NCI-H226 (cell line): ENCODE results near the gene CEP152.
"Not testable (repeated sequence)": the region's sequence is repeated elsewhere in the genome, so short reads cannot be mapped to it uniquely, and the experiment has no call there.

Source experiments
- DNase-seq: peaks from one replicate; pipeline ENCODE4 v3.0.0-alpha.2; 2015

Gene CEP152

DNA sequence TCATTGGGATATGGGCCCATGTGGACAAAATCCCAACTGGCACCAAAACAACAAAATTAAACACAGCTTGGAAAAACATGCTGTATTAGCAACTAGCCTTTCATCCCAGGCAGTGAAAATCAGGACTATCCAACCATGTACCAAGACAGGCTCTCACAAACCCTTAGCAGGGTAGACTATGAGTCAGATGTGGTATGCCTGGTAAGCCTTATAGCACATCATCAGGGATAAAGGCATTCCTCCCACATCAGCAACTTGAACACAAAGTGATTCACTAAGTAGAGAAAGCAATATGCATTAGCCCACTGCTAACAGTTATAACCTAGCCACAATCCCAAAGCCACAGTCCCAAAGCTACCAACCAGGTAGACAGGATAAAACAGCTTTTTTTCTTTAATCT is 8.0 kb downstream of the CEP152 start:
- DNase-seq = peak; percentile 90

DNA sequence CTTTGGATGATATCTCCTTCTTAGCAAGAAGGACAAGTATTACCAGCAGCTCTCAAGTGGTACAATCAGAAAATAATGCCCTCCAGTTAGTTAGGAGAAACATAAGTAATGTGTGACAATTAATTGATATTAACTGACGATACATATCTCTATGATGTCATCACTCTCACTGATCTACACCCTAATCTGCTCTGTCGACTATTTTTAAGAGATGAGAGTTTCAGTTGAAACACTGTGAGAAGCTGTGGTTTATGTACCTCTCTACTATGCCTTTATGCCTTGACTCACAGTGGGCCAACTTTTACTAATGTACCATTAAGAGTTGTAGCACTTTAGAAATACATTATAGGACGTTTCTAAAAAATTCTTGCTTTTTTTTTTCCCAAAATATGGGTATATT is 8.6 kb downstream of the CEP152 start:
- DNase-seq = no peak

DNA sequence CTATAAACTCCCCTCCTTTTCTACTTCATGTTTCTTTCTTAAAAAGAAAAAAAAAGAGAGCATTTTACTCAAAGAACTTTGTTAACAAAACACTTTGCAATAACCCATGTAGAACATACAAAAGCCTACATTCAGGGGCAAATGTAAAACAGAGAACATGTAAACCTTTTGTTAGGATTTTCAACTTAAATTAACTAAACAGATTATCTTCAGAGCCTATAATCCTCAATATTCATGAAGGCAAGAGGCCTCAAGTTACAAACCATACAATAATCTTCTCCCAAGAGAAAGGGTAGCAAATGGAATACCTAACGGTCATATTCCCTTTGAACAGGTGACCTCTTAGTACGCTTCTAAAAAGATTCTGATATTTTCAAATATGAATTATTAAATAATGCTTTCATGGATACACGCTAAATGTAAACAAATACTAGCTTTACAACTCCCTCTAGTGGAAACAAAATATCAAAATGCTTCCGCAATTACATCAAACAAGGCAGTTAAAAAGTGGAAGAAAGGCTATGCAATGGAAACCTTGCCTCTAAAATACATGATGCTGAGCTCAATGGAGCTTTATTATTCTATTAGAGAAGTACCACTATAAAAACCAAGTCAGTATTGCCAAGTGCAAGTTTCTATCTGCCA is 9.9 kb downstream of the CEP152 start:
- peak; percentile 6 for DNase-seq

DNA sequence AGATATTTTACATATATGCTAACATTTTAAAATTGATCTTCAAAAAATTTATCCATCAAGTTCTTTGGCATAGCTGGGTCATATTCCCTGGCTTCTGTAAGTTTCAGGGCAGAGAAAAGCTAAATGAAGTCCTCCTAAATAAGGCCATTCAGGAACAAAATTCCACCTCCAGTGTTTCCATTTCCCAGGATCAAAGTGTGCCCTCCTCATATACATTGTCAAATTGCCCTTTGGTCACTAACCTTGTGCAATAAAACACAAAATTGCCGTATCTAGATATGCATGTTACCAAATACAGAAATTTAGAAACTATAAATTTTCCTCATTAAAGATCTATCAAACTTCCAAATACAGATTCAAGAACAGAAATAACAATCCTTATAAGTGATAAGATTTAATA is 10.6 kb downstream of the CEP152 start:
- DNase-seq = no peak

DNA sequence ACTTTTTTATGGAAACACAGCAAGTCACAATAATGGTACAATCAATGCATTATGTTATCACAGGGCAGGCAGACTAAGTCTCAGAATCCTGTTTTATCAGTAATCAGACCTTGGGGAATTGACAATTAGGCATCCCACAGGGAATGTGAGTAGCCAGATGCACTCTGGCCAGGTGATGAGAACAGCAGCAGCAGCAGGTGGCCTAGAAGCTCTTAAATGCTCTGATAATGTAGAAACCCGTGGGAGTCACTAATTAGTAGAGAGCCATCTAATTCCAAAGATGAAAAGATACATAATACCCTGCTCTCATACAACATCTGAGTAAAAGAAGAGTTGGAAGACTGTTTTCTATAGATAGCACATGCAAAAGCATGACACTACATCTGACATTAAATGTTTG is 12.6 kb downstream of the CEP152 start:
- DNase-seq = no peak

DNA sequence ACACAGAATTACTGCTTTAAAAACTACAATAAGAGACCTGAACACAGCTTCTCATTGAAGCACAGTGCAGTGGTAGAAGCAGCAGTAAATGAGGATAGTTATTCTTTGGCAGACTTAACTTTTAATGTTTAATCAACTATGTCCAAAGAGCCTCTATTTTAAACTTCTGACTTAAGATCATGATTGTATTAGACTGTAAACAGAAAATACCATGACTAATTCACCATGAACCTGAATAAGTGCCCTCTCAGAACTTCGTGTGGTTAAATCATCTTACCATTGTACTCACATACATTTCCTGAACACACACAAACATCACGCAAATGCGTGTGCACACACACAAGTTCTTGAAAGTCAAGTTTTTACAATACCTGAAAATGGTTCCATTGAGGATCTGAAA is 13.9 kb downstream of the CEP152 start:
- DNase-seq = no peak

DNA sequence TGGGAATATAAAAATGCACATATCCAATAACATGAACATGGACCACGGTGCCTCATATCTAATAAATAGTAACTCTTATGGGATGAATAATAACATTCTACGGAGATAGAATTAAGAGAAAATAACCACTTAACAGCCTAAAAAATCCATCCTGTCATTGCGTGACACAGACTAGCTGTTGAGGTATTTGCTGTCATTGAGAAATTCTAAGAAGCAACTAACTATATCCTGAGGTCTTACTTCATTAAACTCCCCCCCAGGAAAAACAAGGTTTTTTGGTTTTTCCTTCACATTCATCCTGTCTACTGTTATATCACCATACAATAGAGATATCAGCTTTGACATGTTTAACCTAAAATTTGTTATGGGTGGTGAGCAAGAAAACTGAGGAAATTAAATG is 14.3 kb downstream of the CEP152 start:
- no peak for DNase-seq

DNA sequence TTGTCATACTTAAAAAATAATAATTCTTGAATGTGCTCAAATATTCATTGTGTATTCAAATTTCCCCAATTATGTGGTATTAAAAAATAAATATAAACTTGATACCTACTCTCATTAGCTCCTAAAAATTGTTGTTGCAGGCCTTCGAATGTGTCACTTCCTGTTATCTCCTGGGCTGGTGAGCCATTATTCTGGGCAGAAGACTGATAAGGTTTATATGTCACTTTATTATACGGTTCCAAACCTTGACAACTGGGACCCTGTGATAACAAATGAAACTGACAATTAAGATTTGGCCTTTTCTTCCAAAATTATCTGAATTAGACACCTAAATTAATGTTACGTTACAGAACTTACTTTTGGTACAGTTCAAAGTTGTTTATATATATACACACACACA is 15.0 kb downstream of the CEP152 start:
- DNase-seq = no peak

DNA sequence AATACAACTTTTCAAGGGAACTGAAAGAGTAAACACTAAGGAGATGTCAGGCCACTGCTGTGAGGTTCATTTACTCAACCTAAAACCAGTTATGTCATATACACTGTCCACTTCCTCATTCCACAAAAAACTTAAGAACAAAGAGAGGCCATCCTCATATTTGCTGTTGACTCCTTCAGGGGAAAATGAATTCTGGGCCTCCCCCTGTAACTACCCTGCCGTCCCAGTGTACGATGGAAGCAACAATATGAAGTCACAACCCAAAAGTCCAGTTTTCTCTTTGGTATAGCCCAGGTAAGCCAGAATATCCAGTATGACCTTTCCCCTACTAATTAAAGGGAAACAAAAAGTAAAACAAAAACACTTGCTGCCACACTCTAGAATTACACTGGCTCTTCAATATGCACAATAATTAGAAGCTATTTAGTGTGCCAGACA is 16.2 kb downstream of the CEP152 start:
- DNase-seq = no peak

DNA sequence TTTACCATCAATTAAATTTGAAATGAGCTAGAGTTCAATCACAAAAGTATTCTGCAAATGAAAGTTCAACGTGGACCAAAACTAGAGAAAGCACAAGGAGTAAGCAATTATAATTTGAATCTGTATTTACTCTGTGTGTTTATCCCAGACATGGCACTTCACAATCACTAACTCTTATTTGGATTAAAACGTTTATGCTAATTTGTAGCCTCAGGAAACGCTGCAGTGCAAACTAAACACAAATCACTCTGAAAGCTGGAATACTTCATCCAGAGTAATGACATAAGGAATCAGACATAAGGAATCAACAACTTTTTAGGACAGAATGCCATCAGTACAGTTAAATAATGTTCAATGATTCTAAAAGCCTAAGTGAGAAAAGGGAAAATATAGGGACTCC is 18.5 kb downstream of the CEP152 start:
- no peak for DNase-seq

DNA sequence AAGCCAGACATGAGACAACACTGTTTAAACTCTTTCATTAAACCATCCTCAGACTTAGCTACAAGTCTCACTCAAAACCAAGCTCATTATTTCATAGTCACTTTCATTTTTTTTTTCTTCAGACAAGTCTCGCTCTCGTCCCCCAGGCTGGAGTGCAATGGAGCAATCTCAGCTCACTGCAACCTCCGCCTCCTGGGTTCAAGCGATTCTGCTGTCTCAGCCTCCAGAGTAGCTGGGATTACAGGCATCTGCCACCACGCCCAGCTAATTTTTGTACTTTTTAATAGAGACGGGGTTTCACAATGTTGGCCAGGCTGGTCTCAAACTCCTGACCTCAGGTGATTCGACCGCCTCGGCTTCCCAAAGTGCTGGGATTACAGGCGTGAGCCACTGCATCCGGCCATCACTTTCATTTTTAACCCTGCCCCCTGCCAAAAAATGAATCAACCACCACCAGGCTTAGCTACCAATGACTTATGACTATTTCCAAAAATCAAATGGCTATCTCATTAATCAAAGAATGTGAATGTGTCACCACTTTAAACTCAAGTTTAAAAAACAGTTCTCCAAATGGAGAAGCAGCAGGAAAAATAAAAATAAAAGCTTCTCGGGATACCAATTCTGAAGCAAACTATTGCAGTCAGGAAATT is 20.3 kb downstream of the CEP152 start:
- DNase-seq = not testable (repeated sequence)

DNA sequence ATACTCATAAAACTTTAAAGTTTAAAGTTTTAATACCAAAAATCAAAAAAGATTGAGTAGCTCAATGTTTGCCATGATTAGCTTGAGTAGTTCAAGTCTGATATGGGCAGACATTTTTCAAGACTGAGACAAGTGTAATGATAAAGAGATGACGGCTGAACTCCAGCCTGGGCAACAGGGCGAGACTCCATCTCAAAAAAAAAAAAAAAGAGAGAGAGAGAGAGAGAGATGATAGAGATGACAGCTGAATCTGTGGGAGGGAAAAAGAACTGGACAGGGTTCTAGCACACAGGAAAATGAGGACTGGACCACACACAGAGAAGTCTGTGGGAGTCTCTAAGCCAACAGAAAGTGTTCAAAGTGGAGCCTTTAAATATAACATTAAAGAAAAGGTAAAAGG is 25.2 kb downstream of the CEP152 start:
- DNase-seq = no peak

DNA sequence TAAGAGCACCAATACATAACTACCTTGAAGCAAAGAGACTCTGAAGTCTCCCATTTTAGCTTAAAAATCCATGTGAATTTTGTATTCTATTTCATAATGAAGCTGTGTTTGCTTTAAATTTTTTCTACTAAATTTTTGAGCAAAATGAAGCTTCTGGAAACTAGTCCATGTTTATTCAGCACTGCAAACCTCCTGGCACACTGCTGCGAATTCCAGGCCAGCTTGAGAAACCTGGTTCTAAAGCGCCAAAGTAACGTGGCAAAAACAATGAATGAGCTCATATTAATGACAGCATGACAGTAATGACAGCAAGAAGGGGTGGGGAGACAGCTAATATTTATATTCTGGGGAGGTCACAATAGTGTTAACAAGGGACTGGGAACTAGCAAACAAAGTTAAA is 25.7 kb downstream of the CEP152 start:
- DNase-seq = no peak

DNA sequence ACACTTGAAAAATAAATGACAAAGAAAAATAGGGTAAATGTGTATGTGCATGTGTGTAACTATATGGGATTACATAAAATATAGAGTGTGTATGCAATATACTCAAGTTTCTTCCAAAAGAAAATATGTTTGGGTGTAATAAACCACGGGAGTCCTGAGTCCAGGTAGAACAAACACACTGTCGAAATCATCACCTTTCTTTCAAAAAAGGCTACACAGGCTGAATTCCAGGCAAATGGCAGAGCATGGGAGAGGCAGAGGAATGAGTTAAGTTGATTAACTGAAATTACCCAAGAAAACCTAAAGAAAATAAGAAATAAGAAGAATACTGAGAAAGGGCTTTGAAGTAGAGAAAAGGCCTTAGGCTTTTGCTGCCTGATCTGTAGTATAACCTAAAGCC is 26.1 kb downstream of the CEP152 start:
- no peak for DNase-seq

DNA sequence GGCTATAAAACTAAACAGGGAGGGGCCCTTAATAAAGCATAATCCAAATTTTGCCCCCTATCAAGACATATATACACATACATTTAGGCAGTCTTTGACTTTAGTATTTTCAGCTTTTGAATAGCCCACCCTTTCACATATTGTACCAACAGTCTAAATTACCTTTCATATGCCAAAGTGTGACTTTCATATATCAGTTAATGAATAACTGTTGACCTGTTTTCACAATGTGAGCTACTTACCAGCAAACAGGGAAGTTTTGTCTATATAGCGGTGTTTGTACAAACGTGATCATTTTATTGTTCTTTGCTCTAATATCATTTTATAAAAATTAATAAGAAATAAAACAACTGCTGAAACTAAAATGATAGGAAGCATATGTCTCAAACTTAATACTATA is 28.0 kb downstream of the CEP152 start:
- DNase-seq = no peak

DNA sequence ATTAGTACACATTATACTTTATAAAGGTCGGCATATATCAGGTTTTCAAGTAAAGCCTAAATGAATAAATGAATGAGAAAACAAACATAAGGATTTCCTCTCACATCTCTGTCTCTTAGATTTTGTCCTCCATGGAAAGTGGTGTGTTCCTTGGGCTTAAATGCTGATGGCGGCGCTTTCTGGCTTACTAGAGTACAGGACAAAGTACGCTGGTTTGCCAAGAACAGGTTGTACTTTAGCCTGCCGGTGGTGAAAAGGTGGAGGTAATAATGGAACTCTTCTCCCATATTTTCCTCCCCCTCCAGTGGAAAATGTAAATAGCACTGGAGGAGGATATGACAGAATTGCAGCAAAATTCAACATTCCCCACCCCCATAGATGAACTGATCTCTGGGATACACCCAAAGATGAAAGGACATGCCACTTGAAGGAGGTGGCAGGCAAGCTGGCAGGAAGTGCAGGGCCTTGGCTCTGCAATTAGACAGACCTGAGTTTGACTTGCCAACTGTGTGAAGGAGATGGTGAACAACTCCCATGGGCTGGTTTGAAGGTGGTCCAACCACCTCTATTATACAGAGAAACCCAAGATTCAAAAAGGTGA is 29.3 kb downstream of the CEP152 start:
- no peak for DNase-seq

DNA sequence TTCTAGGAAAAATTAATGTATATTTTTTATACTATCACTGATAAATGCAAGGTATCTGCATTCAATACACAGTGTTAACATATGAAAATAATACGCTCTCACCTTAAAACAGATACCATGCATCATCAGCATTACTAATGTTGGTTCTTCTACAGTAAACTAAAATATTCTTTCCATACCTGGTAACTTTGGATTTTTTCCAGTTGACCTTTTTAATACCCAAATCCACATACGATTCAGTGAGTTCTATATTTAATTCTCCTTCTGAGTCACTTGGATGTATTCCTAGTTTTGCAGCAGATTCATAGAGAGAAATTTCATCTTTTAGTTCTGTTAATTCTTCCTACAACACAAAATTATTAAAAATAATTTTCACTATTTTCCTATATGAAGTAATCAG is 29.9 kb downstream of the CEP152 start:
- DNase-seq = no peak

DNA sequence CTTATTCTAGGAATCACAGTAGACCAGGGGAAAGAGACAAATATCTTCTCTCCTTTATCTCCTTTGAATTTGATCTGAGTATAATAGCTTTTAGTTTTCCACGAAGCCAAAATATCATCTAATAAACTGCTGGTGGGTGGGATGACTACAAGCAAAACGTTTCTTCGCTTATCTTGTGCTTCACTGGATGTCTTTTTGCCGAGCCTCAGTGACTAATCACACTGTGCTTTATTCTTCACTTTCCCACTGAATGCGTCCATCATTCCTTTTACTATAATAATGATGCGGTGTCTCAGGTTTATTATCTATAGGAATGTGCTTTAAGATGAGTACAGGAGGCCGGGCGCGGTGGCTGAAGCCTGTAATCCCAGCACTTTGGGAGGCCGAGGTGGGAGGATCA is 32.5 kb downstream of the CEP152 start:
- no peak for DNase-seq

DNA sequence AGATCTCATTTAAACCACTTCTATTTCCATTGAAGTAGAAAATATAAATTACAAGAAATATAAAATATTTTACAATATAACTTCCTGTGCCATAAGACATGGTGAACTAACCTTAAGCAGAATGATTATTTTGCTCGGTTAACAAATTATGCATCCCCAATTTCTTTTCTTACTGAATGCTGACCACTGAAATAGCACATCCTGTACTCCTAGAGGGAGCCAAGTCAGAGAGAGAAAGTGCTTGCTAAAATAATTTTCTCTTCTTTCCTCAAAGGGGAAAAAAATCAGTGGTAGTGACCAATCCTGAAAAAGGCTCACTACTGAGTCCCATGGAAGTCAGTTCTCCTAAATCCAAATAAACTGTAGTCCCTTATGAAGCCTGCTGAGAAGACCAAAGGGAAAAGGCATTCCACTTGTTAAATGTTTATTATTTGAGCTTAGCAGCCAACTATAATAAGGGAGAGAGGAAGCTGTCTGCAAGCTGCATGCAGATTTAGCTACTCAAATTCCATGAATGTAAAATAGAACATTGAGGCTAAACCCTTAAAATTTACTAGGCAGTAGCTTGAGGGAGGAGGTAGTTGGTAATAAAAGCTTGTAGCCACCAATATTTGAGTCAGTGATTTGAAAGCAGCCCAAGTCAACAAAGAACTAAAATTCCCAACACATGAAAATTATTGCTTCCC is 33.1 kb downstream of the CEP152 start:
- DNase-seq = no peak

DNA sequence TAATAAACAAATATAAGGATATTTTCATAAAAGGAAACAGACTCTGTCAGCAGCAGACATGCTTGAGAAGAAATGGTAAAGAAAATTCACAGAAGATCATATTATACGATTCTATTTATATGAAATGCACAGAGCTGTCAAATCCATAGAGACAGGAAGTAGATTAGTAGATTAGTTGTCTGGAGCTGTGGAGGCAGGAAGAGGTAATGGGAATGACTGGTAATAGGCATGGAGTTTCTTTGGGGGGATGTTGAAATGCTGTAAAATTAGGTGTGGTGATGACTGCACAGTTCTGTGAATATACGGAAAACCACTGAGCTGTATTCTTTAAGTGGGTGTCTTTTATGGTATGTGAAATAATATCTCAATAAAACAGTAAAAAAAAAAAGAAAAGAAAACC is 35.3 kb downstream of the CEP152 start:
- DNase-seq = peak; percentile 49

DNA sequence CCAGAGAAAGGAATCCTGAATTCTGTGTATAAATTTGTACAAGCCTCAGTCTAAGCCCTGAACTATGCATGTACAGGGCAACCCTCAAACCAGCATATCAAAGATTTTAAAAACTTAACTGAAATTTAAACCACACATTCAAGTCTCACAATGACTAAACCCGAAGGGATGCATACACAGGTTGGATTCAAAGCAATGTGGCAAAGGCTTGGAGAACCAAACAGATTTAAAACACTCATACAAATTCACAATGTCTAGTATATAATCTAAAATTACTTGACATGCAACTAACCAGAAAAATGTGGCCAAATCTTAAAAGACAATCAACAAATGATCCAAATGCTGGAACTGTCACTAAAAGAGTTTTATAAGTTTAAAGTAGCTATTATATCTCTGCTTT is 36.4 kb downstream of the CEP152 start:
- DNase-seq = peak; percentile 9

DNA sequence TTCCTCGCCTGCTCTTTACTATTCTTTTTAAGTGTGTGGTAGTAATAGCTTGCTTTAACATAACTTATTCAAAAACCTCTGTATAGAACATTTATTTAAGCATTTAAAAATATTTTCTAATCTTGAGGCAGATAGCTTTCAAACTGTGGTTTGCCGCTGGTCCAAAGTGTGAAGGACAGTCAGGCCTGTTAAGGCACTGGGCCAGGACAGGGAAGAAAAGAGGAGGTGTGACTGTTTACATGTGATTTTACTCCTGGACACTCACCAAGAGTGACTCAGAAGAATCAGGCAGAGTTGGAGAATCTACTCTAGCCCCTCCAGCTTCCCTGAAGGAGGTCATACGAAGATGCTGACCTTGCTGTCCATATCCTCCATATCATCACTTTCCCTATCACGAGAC is 44.7 kb downstream of the CEP152 start:
- peak; percentile 30 for DNase-seq

DNA sequence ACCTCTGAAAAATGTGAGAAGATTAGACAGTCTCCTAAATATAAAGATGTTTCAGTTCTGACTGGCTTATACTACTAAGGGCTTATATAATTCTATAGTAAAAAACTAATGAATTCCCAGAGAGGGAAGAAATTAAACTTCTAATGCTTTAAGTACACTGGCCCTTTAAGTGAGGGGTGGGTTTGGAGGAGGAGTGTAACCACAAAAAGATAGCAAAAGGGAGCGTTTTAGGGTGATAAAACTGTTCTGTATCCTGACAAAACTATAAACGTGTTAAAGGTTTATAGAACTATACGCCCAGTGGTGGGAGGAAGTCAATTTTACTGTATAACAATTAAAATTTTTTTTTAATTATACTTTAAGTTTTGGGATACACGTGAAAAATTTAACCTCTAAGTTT is 45.8 kb downstream of the CEP152 start:
- DNase-seq = no peak
